GM10266 (cell line): ENCODE data around the gene BRF1.

Source experiments
- DNase-seq: peaks from one replicate; pipeline ENCODE4 v3.0.0; 2012; ENCODE audit errors: extremely low spot score
- CTCF ChIP-seq: IDR thresholded peaks from 2 replicates; pipeline ENCODE4 v1.5.1; 2012; ENCODE audit warnings: mild to moderate bottlenecking, low read depth; ENCODE audit not compliant: control insufficient read depth, insufficient read depth; ENCODE audit errors: missing control alignments

BRF1 gene

GRCh38 chr14:105247715-105248367, 53.0 kb downstream of the BRF1 start:
- TF ChIP-seq CTCF, result no peak
- no peak for DNase-seq

GRCh38 chr14:105247026-105247425, 53.8 kb downstream of the BRF1 start:
- no peak for TF ChIP-seq CTCF
- no peak for DNase-seq

GRCh38 chr14:105244334-105244733, 56.5 kb downstream of the BRF1 start:
- no peak for TF ChIP-seq CTCF
- no peak for DNase-seq

- DNase-seq, result no peak
- no peak for TF ChIP-seq CTCF
These were observed 59.2 kb downstream of the BRF1 start for GRCh38 chr14:105241641-105242040.

GRCh38 chr14:105240811-105241576, 59.8 kb downstream of the BRF1 start:
- DNase-seq, result no peak
- no peak for TF ChIP-seq CTCF

- no peak for TF ChIP-seq CTCF
- DNase-seq, result no peak
These were observed 71.6 kb downstream of the BRF1 start for GRCh38 chr14:105229099-105229655.

GRCh38 chr14:105228562-105228961, 72.2 kb downstream of the BRF1 start:
- DNase-seq, result no peak
- no peak for TF ChIP-seq CTCF
